Spleen (tissue), 7 donors: ENCODE data around the gene ACADM.

Experiments used
- POLR2A ChIP-seq, 3 donors: fragments of 450-650 bp; IDR thresholded peaks; one replicate each; pipeline ENCODE4 v1.5.1; 2017; ENCODE audit warnings: antibody characterized with exemption in 3 of 3, mild to moderate bottlenecking in 1 of 3
- POLR2AphosphoS5 ChIP-seq, 3 donors: sonication (generic); formaldehyde crosslinking; IDR thresholded peaks; one replicate each; pipeline ENCODE4 v1.5.1; 2017; ENCODE audit warnings: antibody characterized with exemption in 3 of 3
- TF ChIP-seq, protein P1 (sequence below), 11 experiments: fragments of 200-600 bp in 7 of 11; fragments of 450-650 bp in 4 of 11; sonication (generic) in 4 of 11; IDR thresholded peaks in 8 of 11; conservative IDR thresholded peaks in 3 of 11; 1 replicate in 7 of 11; 2 replicates in 4 of 11; pipeline versions ENCODE4 v1.4.0 to v1.8.0; 2016 to 2021; ENCODE audit warnings: antibody characterized with exemption in 11 of 11, inconsistent platforms in 4 of 11, mild to moderate bottlenecking in 1 of 11
- donor health status: DM: no; HTN: no; CAD: no; lungs with moderate emphysema.
- donor health status: DM: no; HTN: no; CAD: no.
- donor health status: DM: no; HTN: no; CAD: no.

- TF ChIP-seq, protein P1, sequence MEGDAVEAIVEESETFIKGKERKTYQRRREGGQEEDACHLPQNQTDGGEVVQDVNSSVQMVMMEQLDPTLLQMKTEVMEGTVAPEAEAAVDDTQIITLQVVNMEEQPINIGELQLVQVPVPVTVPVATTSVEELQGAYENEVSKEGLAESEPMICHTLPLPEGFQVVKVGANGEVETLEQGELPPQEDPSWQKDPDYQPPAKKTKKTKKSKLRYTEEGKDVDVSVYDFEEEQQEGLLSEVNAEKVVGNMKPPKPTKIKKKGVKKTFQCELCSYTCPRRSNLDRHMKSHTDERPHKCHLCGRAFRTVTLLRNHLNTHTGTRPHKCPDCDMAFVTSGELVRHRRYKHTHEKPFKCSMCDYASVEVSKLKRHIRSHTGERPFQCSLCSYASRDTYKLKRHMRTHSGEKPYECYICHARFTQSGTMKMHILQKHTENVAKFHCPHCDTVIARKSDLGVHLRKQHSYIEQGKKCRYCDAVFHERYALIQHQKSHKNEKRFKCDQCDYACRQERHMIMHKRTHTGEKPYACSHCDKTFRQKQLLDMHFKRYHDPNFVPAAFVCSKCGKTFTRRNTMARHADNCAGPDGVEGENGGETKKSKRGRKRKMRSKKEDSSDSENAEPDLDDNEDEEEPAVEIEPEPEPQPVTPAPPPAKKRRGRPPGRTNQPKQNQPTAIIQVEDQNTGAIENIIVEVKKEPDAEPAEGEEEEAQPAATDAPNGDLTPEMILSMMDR (IDR thresholded peaks at IDR 0.05 in 8 of 11, conservative IDR thresholded peaks at IDR 0.05 in 3 of 11): peak in 3 of 11 experiments; percentile 13 to 45 (median 32)
- TF ChIP-seq POLR2A (IDR thresholded peaks at IDR 0.05) (peak in 2 of 3 donors; percentile 52 to 60), POLR2AphosphoS5 (IDR thresholded peaks at IDR 0.05) (peak; percentile 94 to 96 (median 96))
Observed at GRCh38 chr1:75724472-75725022, at the start of gene ACADM.
